Stimulated activated CD8-positive, alpha-beta memory T cell treated with anti-CD3 and anti-CD28 coated beads, Interleukin-4, amount 100 ng/mL, for 24 hours (primary cell): ENCODE results near the gene KCNQ1OT1.
"Not testable (repeated sequence)": the region's sequence is repeated elsewhere in the genome, so short reads cannot be mapped to it uniquely, and the experiment has no call there.

Experiments
- DNase-seq: peaks from one replicate; pipeline ENCODE4 v3.0.0-alpha.2; 2020; ENCODE audit warnings: low read depth

KCNQ1OT1 gene

DNA sequence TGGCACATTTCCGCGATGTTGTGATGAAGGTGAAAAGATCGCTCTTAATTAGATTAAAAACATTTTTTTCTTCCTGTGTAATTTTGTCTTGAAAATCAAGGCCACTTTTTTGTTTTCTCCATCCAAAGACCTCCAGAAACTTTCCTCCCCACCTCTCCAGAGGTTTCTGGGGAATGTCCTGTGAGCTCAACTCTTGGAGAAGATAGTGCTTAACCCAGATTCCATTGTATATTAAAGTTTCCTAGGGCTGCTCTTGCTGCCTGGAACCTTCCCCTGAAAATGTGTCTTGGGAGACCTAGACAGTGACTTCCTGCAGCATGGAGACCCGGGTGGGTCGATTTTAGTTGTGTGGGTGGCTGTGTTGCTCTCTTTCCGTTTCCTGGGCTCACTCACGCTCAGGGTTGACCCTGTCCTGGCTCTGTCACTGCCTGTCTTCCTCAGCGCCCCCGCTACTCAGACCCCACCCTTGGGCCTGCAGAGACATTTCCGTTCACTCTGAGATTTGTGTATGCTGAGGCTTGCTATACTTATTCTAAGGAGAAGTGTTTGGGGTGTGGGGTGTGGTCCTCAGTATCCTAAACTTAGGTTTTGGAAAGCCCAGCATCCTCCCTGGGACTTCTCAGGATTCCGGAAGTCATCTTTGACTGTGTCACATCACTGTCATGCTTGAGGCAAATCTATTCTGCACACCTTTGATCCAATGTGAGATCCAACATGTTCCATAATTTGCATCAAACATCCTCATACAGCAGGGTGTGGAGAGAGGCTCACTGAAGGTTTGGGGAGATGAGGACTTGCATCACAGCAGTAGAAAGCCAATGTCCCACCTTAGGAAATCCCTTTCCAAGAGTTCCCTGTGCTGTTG, 47.2 kb downstream of the KCNQ1OT1 start:
- DNase-seq: no peak

- DNase-seq: no peak
Observed at GRCh38 chr11:2651826-2652271, 47.9 kb downstream of the KCNQ1OT1 start.

DNA sequence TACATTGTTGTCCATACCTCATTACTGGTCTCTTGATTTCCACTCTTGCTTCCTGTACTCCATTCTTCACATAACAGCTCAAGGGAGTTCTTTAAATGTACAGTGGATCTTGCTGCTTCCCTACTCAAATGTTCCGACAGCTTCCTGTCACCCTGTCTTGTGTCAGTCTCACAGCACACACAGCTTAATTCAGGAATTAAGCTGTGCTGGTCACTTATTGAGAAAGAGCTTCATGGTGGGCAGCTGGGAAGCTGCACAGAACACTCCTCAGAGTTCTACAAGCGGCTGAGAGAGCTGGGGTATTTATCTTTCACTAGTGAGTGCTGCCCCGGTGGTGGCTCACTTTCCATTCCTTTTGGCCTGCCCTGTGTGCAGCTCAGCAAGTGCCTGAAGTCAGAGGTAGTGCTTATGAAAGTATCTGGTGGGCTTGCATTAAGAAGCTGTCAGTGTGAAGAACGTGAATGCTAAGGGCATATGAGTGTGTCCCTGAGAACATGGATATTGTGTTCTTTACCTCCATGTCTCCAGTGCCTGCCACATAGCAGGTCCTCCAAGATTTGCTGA, 48.7 kb downstream of the KCNQ1OT1 start:
- no peak for DNase-seq

- DNase-seq: no peak
Observed at GRCh38 chr11:2650343-2650867, 49.4 kb downstream of the KCNQ1OT1 start.

GRCh38 chr11:2649848-2650247, 49.9 kb downstream of the KCNQ1OT1 start:
- DNase-seq: no peak

- no peak for DNase-seq
Observed at GRCh38 chr11:2649400-2649799, 50.4 kb downstream of the KCNQ1OT1 start.

DNA sequence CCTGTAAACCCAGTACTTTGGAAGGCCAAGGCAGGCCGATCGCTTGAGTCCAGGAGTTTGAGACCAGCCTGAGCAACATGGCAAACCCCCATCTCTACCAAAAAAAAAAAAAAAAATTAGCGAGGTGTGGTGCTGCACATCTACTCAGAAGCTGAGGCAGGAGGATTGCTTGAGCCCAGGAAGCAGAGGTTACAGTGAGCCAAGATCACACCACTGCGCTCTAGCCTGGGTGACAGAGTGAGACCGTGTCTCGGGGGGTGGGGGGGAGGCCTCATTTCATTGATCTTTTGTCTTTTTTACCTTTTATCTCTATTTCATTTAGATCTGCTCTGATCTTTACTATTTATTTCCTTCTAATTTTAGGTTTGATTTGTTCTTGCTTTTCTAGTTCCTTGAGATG, 51.8 kb downstream of the KCNQ1OT1 start:
- no peak for DNase-seq

- DNase-seq: no peak
Observed at GRCh38 chr11:2647167-2647566, 52.6 kb downstream of the KCNQ1OT1 start.

DNA sequence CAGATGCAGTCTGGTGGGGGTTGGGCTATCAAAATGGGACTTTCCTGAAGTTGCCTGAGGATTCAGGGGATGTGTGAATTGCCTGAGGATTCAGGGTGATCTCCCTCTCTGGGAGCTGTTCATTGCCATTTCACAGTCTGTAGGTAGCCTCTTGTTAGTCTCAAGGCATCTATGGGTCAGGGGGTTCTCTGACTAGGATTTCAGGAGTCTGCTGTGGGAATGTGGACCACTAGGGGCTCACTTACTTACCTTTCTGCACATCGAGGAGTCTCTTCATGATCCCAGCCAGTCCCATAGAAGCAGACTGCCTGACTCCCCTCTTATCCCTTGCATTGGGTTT, 54.0 kb downstream of the KCNQ1OT1 start:
- no peak for DNase-seq

GRCh38 chr11:2644844-2645778, 54.7 kb downstream of the KCNQ1OT1 start:
- no peak for DNase-seq

DNA sequence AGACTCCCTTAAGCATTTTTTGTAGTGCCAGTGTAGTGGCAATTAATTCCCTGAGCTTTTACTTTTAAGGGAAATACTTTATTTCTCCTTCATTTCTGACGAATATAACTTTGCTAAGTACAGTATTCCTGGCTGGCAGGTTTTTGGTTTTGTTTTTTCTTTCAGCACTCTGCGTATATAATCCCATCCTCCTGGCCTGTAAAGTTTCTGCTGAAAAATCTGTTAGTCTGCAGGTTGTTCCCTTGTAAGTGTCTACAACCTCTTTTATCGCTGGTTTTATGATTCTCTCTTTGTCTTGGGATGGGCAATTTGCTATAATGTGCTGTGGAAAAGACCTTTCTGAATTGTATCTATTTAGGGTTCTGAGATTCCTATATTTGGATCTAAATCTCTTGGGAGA, 56.0 kb downstream of the KCNQ1OT1 start:
- no peak for DNase-seq

DNA sequence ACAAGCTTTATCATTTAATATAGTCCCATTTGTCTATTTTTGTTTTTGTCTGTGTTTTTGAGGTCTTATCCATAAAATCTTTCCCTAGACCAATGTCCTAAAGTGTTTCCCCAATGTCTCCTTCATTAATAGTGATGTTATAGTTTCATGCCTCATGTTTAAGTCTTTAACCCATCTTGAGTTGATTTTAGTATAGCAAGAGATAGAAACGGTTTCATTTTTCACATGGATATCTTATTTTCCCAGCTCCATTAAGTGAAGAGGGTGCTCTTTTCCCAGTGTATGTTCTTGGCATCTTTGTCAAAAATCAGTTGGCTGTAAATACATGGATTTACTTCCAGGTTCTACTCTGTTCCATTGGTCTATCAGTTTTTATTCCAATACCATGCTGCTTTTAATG, 58.2 kb downstream of the KCNQ1OT1 start:
- no peak for DNase-seq

DNA sequence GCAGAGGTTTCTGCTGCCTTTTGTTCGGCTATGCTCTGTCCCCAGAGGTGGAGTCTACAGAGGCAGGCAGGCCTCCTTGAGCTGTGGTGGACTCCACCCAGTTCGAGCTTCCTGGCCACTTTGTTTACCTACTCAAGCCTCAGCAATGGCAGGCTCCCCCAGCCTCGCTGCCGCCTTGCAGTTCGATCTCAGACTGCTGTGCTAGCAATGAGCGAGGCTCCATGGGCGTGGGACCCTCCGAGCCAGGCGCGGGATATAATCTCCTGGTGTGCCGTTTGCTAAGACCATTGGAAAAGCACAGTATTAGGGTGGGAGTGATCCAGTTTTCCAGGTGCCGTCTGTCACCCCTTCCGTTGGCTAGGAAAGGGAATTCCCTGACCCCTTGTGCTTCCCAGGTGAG, 60.0 kb downstream of the KCNQ1OT1 start:
- DNase-seq: not testable (repeated sequence)

DNA sequence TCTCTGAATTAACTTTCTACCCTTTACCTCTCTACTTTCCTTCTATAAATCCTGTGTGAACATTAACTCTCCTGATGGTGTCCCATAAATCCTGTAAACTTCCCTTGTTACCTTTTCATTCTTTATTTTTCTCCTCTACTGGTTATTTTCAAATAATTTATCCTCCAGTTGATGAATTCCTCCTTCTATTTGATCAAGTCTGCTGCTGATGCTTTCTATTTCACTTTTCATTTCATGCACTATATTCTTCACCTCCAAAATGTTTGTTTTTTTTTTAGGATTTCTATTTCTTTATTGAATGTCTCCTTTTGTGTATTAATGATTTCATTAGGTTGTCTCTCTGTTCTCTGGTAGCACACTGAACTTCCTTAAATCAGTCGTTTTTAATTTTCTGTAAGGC, 68.6 kb downstream of the KCNQ1OT1 start:
- no peak for DNase-seq

DNA sequence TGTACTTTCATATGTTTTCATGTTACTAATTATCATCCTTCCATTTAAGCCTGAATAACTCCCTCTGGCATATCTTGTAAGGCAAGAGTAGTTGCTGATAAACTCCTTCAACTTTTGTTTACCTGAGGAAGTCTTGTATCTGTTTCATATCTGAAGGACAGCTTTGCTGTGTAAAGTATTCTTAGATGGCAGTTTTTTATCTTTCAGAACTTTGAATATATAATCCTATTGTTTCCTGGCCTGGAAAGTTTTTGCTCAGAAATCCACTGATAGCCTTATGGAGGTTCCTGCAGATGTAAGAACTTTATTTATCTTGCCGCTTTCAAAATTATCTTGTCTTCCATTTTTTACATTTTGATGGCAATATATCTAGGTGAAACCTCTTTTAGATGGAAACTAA, 69.1 kb downstream of the KCNQ1OT1 start:
- DNase-seq: no peak

DNA sequence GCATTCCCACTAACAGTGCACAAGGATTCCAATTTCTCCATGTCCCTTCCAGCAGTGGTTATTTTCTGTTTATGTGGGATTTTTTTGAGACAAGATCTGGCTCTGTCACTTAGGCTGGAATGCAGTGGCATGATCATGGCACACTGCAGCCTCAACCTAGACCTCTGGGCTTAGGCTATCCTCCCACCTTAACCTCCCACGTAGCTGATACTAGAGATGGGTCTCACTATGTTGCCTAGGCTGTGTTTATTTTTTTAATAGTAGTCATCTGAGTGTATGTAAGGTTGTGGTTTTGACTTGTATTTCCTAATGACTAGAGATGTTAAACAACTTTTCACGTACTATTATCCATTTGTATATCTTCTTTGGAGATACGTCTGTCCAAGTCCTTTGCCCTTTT, 74.6 kb downstream of the KCNQ1OT1 start:
- no peak for DNase-seq

GRCh38 chr11:2621894-2622293, 77.9 kb downstream of the KCNQ1OT1 start:
- no peak for DNase-seq

DNA sequence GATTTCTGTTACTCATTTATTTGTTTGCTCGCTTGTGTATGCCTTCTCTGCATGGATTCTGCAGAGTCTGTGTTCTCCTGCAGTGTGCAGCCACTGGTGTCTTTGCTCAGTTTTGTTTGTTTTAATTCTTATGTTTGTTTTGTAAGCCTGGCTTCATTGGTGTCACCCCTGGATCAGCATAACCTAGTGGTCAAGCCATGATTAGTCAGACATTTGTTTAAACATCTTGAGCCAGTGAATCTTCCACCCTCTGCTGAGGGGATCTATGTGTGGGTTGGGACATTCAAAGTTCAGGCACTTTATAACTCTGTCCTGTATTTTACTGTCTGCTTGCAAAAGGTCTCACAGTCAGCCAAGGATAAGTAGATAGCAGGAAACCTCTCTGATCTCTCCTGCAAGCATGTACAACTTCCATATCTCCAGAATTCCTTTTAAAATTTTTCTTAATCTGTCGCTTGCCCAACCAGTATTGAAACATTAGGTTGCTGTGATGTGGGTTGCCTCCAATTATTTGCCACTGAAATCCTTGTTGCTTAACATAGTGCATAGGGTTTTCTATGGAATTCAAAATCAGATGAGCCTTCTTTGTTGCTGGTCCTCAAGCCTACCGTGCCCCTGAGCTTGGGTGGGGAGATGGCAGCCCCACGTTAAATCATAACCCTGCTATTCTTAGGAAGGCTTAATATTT, 86.8 kb downstream of the KCNQ1OT1 start:
- DNase-seq: no peak

DNA sequence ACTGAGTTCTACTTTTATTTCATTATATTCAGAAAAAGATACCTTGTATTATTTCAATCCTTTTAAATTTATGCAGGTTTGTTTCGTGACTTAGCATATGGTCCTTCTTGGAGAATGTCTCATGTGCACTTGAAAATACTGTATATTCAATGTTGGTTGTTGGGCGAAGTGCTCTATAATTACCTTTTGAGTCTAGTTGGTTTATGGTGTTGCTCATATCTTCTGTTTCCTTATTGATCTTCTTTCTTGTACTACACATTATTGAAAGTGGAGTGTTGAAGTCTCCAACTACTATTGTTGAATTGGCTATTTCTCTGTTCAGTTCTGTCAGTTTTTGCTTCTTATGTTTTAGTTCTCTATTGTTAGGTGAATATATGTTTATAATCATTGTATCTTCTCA, 90.4 kb downstream of the KCNQ1OT1 start:
- no peak for DNase-seq

DNA sequence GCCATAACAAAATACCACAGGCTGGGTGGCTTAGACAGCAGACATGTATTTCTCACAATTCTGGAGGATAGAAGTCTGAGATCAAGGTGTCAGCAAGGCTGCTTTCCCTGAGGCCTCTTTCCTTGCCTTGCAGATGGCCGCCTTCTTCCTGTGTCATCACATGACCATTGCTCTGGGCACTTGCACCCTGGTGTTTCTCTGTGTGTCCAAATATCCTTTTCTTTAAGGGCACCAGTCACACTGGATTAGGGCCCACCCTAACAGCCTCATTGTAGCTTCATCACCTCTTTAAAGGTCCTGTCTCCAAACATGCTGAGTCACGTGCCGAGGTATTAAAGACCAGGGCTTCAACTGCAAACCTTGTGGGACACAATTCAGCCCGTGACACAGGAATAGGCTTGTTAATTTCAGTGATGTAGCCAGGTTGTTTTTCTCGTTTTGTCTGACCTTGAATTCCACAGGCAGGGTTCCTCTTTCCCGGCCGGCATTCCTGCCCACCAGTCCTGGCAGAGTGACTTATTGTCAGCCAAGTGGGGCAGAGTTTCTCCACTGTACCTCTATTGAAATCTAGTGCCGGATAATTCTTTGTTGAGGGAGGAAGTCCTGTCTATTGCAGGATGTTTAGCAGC, 100.1 kb downstream of the KCNQ1OT1 start:
- no peak for DNase-seq

DNA sequence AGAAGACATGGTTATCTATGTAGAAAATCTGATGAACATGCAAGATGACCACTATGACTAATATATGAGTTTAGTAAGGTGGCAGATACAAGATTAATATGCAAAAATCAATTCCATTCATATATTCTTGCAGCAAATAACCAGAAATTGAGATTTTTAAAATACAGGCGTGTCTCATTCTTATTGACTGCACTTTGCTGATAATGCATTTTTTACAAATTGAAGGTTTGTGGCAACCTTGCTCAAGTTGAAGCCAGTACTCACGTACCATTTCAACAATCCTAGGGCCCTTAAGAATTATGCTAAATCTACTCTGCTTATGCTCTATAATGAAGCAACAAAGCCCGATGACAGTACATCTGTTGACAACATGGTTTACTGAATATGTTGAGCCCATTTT, 104.6 kb downstream of the KCNQ1OT1 start:
- DNase-seq: no peak
